Upper lobe of right lung (tissue), 1 donor: ENCODE results near the gene UBR2. TPM values are rescaled to one million over a fixed set of nuclear protein-coding genes. Genes with fewer than 3 reads are reported as not detected.

Experiments used
- ATAC-seq: fragments of 200-7000 bp; cut with Tn5 transposase; one replicate; pipeline ENCODE4 v1.9.1; 2020; ENCODE audit warnings: mild to moderate bottlenecking, moderate library complexity
- DNase-seq: peaks from one replicate; pipeline ENCODE4 v3.0.0-alpha.2; 2020
- H3K27ac ChIP-seq: fragments of 200-600 bp; one replicate; pipeline ENCODE4 v1.8.0; 2022
- H3K27me3 ChIP-seq: fragments of 200-600 bp; one replicate; pipeline ENCODE4 v1.8.0; 2022; ENCODE audit warnings: mild to moderate bottlenecking
- H3K36me3 ChIP-seq: fragments of 200-600 bp; one replicate; pipeline ENCODE4 v1.8.0; 2022
- H3K4me1 ChIP-seq: fragments of 200-600 bp; one replicate; pipeline ENCODE4 v1.8.0; 2022
- H3K4me3 ChIP-seq: fragments of 200-600 bp; one replicate; pipeline ENCODE4 v1.8.0; 2022; ENCODE audit warnings: mild to moderate bottlenecking
- H3K9me3 ChIP-seq: fragments of 200-600 bp; one replicate; pipeline ENCODE4 v1.8.0; 2022
- intact Hi-C: fragments of 100-400 bp; cut with DNase I; formaldehyde crosslinking; loops from one replicate; pipeline ENCODE4 v1.11.0; 2022
- total RNA-seq: library from RNA; stranded (reverse); fragmentation: NEBNext Ultra II Directional; extraction: Animal tissue kit (Norgen Biotek cat#: 25700); gene quantifications from one replicate; pipeline ENCODE4 v1.2.1, GENCODE V29; 2021
- TF ChIP-seq, protein P1 (sequence below): fragments of 200-600 bp; IDR thresholded peaks from one replicate; pipeline ENCODE4 v1.8.0; 2022; ENCODE audit warnings: antibody characterized with exemption
- donor health status: DM: no; HTN: yes; CAD: no; lungs with severe emphysema.

The UBR2 gene
- total RNA-seq, 1 donor from 2014 or later = 36.6 TPM

GRCh38 chr6:42615518-42615917 is 51.7 kb downstream of the UBR2 start:
- Histone ChIP-seq H3K27me3 (no peaks in the 10 kb centered on the region), H3K36me3 (peaks cover 73% of the 10 kb centered on the region), H3K4me3 (no peak overlapping the region), H3K27ac (no peak overlapping the region), H3K4me1 (no peaks in the 10 kb centered on the region), H3K9me3 (no peaks in the 10 kb centered on the region)
- ATAC-seq (no peak), DNase-seq (no peak)
- TF ChIP-seq, protein P1, sequence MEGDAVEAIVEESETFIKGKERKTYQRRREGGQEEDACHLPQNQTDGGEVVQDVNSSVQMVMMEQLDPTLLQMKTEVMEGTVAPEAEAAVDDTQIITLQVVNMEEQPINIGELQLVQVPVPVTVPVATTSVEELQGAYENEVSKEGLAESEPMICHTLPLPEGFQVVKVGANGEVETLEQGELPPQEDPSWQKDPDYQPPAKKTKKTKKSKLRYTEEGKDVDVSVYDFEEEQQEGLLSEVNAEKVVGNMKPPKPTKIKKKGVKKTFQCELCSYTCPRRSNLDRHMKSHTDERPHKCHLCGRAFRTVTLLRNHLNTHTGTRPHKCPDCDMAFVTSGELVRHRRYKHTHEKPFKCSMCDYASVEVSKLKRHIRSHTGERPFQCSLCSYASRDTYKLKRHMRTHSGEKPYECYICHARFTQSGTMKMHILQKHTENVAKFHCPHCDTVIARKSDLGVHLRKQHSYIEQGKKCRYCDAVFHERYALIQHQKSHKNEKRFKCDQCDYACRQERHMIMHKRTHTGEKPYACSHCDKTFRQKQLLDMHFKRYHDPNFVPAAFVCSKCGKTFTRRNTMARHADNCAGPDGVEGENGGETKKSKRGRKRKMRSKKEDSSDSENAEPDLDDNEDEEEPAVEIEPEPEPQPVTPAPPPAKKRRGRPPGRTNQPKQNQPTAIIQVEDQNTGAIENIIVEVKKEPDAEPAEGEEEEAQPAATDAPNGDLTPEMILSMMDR = no peak
- intact Hi-C loops = no loop called here

GRCh38 chr6:42616716-42617115 is 52.9 kb downstream of the UBR2 start:
- Histone ChIP-seq H3K9me3 (no peaks in the 10 kb centered on the region), H3K4me1 (no peaks in the 10 kb centered on the region), H3K4me3 (no peak overlapping the region), H3K36me3 (peaks cover 75% of the 10 kb centered on the region), H3K27me3 (no peaks in the 10 kb centered on the region), H3K27ac (no peak overlapping the region)
- ATAC-seq (no peak), DNase-seq (no peak)
- intact Hi-C loops = no loop called here
- TF ChIP-seq, protein P1 = no peak

DNA sequence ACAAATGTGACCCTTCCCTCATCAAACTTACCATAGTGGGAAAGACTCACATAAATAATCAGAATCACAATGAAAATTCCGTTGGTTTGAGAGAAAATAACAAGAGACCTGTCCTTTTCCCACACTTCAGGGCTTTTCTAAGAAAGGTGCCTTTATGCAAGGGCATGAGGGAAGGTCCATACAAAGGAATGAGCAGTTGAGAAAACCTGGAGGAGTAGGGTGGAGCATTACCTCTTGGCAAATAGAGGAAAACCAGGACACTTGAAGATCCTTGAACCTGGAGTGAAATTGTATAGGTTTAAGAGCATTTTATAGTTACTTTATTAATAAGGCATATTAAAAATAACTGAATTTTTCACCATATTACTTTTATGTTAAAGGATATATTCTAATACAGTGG is 54.3 kb downstream of the UBR2 start:
- H3K9me3 ChIP-seq = no peaks in the 10 kb centered on the region
- H3K4me3 ChIP-seq = no peak overlapping the region
- H3K27me3 ChIP-seq = no peaks in the 10 kb centered on the region
- TF ChIP-seq, protein P1 = no peak
- ATAC-seq (no peak), DNase-seq (no peak)
- peaks cover 68% of the 10 kb centered on the region for H3K36me3 ChIP-seq
- H3K27ac ChIP-seq = no peak overlapping the region
- intact Hi-C loops = no loop called here
- no peaks in the 10 kb centered on the region for H3K4me1 ChIP-seq

- no peak for ATAC-seq
- Histone ChIP-seq H3K27me3 (no peaks in the 10 kb centered on the region), H3K36me3 (peaks cover 63% of the 10 kb centered on the region), H3K4me3 (no peak overlapping the region), H3K4me1 (no peaks in the 10 kb centered on the region), H3K27ac (no peak overlapping the region), H3K9me3 (no peaks in the 10 kb centered on the region)
- TF ChIP-seq, protein P1 = no peak
- no peak for DNase-seq
- intact Hi-C loops = no loop called here
Measured at GRCh38 chr6:42618686-42619085, 54.9 kb downstream of the UBR2 start.

- ATAC-seq (no peak), DNase-seq (no peak)
- Histone ChIP-seq H3K4me1 (no peaks in the 10 kb centered on the region), H3K9me3 (no peaks in the 10 kb centered on the region), H3K4me3 (no peak overlapping the region), H3K27me3 (no peaks in the 10 kb centered on the region), H3K27ac (no peak overlapping the region), H3K36me3 (peaks cover 57% of the 10 kb centered on the region)
- intact Hi-C loops = no loop called here
- TF ChIP-seq, protein P1 = no peak
Measured at GRCh38 chr6:42619963-42620362, 56.1 kb downstream of the UBR2 start.

DNA sequence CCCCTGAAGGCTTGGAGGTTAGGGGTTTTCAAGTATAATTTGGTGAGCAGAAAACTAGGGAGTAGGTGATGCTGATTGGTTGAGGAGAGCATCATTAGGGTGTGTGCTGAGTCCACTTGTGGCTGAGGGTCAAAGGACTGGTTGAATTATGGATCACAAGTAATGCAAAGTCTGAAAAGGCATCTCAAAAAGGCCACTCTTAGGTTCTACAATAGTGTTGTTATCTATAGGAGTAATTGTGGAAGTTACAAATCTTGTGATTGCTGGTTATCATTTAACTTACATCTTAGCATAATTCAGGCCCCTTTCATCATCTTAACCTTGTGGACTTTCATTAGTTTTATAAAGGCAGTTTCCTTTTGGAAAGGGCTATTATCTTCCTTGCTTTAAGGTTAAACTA is 60.8 kb downstream of the UBR2 start:
- ATAC-seq (no peak), DNase-seq (no peak)
- H3K9me3 ChIP-seq = no peaks in the 10 kb centered on the region
- H3K36me3 ChIP-seq = peaks cover 44% of the 10 kb centered on the region
- H3K27ac ChIP-seq = no peak overlapping the region
- TF ChIP-seq, protein P1 = no peak
- no peaks in the 10 kb centered on the region for H3K27me3 ChIP-seq
- no peak overlapping the region for H3K4me3 ChIP-seq
- H3K4me1 ChIP-seq = no peaks in the 10 kb centered on the region
- intact Hi-C loops = no loop called here
